ENCODE results near the gene MLLT11. TPM values are rescaled to one million over a fixed set of nuclear protein-coding genes. Genes with fewer than 3 reads are reported as not detected.

Gene MLLT11, protein sequence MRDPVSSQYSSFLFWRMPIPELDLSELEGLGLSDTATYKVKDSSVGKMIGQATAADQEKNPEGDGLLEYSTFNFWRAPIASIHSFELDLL
- 4.1 TPM for total RNA-seq (2013)
- polyA plus RNA-seq (under 1 TPM; 0.38 to 0.93 (median 0.40) TPM), polyA minus RNA-seq (2.5 and 7.3 TPM in 2 replicates), total RNA-seq (1.3 to 14.3 (median 2.3) reads per million in 11 experiments)

GRCh38 chr1:151060007-151060656 lies at the start of gene MLLT11:
TSS of gene MLLT11 (plus strand) at chr1:151060397. CDS start at chr1:151067225, 6,828 bp downstream.
- H3K36me3 Mint-ChIP-seq = peaks cover 27 to 31% of the 10 kb centered on the region in 2 donors
- Histone ChIP-seq H3K79me2 (ENCODE audit: insufficient read depth, low read length) (peaks cover 49% of the 10 kb centered on the region), H3K9me3 (replicated peaks in 1 of 2; ENCODE audit: control insufficient read depth in 1 of 2, insufficient read depth in 1 of 2, low read length in 2 of 2) (no peaks in the 10 kb centered on the region), H3K27ac (ENCODE audit: low read depth in 1 of 2, low read length in 2 of 2) (peak within 1 kb of the TSS; percentile 93 to 94), H4K20me1 (ENCODE audit: insufficient read depth, low read length) (peaks cover 41% of the 10 kb centered on the region), H3K27me3 (ENCODE audit: control insufficient read depth in 2 of 2, insufficient read depth in 2 of 2, low read length in 2 of 2) (no peaks in the 10 kb centered on the region), H3K4me2 (replicated peaks; ENCODE audit: extremely low read depth, low read length, poor library complexity, severe bottlenecking) (peak within 1 kb of the TSS; percentile 89), H3K9ac (ENCODE audit: insufficient read depth, low read length, poor library complexity, severe bottlenecking) (peak within 1 kb of the TSS; percentile 97), H3K36me3 (replicated peaks in 1 of 2; ENCODE audit: control insufficient read depth in 1 of 2, insufficient read depth in 2 of 2, low read length in 2 of 2) (peaks cover 11 to 16% of the 10 kb centered on the region in 2 donors), H2AFZ (ENCODE audit: insufficient read depth, low read depth, low read length, poor library complexity, severe bottlenecking) (peak within 1 kb of the TSS; percentile 83), H3K4me1 (ENCODE audit: control insufficient read depth in 1 of 2, insufficient read depth in 2 of 2, low read length in 2 of 2) (peaks cover 41 to 44% of the 10 kb centered on the region in 2 donors), H3K4me3 (replicated peaks in 1 of 3; ENCODE audit: low read depth in 2 of 3, low read length in 3 of 3) (peak within 1 kb of the TSS; percentile 79 to 99 (median 99))
- peaks cover 46% of the 10 kb centered on the region for H3K4me1 Mint-ChIP-seq
- intact Hi-C loops (cut with micrococcal nuclease) = no loop called here
- H3K9me3 Mint-ChIP-seq = no peaks in the 10 kb centered on the region
- peaks cover 2 to 5% (median 2%) of the 10 kb centered on the region in 3 donors for H3K27me3 Mint-ChIP-seq (ENCODE audit: low read depth in 3 of 3)
- peak within 1 kb of the TSS; percentile 98 to 100 (median 99) for H3K27ac Mint-ChIP-seq
- TF ChIP-seq, protein P1, sequence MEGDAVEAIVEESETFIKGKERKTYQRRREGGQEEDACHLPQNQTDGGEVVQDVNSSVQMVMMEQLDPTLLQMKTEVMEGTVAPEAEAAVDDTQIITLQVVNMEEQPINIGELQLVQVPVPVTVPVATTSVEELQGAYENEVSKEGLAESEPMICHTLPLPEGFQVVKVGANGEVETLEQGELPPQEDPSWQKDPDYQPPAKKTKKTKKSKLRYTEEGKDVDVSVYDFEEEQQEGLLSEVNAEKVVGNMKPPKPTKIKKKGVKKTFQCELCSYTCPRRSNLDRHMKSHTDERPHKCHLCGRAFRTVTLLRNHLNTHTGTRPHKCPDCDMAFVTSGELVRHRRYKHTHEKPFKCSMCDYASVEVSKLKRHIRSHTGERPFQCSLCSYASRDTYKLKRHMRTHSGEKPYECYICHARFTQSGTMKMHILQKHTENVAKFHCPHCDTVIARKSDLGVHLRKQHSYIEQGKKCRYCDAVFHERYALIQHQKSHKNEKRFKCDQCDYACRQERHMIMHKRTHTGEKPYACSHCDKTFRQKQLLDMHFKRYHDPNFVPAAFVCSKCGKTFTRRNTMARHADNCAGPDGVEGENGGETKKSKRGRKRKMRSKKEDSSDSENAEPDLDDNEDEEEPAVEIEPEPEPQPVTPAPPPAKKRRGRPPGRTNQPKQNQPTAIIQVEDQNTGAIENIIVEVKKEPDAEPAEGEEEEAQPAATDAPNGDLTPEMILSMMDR (IDR thresholded peaks at IDR 0.05) = no peak
- whole genome bisulfite sequencing (ENCODE audit: insufficient coverage) = 0% methylated on average over 9 of the region's 15 CpGs
- H3K4me3 Mint-ChIP-seq = peak within 1 kb of the TSS; percentile 99
- no peak for DNase-seq

GRCh38 chr1:151011154-151011850 lies 48.9 kb upstream of the MLLT11 start:
- no peaks in the 10 kb centered on the region for H3K27me3 ChIP-seq (ENCODE audit: control insufficient read depth in 2 of 2, insufficient read depth in 2 of 2, low read length in 2 of 2)
- H2AFZ ChIP-seq (ENCODE audit: insufficient read depth, low read depth, low read length, poor library complexity, severe bottlenecking) = no peak overlapping the region
- 20% methylated on average over 1 of the region's 4 CpGs for WGBS (ENCODE audit: insufficient coverage)
- H3K79me2 ChIP-seq (ENCODE audit: insufficient read depth, low read length) = peaks cover 32% of the 10 kb centered on the region
- no peak overlapping the region for H3K4me2 ChIP-seq (replicated peaks; ENCODE audit: extremely low read depth, low read length, poor library complexity, severe bottlenecking)
- TF ChIP-seq, protein P1 (IDR thresholded peaks at IDR 0.05) = no peak
- H3K4me3 ChIP-seq (replicated peaks in 1 of 3; ENCODE audit: low read depth in 2 of 3, low read length in 3 of 3) = no peak overlapping the region
- no peak overlapping the region for H3K27ac ChIP-seq (ENCODE audit: low read depth in 1 of 2, low read length in 2 of 2)
- no peaks in the 10 kb centered on the region for H3K9me3 ChIP-seq (replicated peaks in 1 of 2; ENCODE audit: control insufficient read depth in 1 of 2, insufficient read depth in 1 of 2, low read length in 2 of 2)
- H3K9me3 Mint-ChIP-seq = no peaks in the 10 kb centered on the region
- H3K9ac ChIP-seq (ENCODE audit: insufficient read depth, low read length, poor library complexity, severe bottlenecking) = no peak overlapping the region
- DNase-seq = no peak
- H3K4me1 Mint-ChIP-seq = peaks cover 35% of the 10 kb centered on the region
- intact Hi-C loops (cut with micrococcal nuclease) = loop anchor here in 1 of 2 donors (5.0 kb wide), 1 partner anchor 36 kb away; the partner anchor contains the start of gene C1orf56
- H3K27me3 Mint-ChIP-seq (ENCODE audit: low read depth in 3 of 3) = peaks cover 0 to 9% (median 0%) of the 10 kb centered on the region in 3 donors
- H3K36me3 Mint-ChIP-seq = peaks cover 4 to 15% of the 10 kb centered on the region in 2 donors
- H4K20me1 ChIP-seq (ENCODE audit: insufficient read depth, low read length) = no peaks in the 10 kb centered on the region
- H3K36me3 ChIP-seq (replicated peaks in 1 of 2; ENCODE audit: control insufficient read depth in 1 of 2, insufficient read depth in 2 of 2, low read length in 2 of 2) = peaks cover 0 to 9% of the 10 kb centered on the region in 2 donors
- no peak overlapping the region for H3K4me3 Mint-ChIP-seq
- peaks cover 24 to 29% of the 10 kb centered on the region in 2 donors for H3K4me1 ChIP-seq (ENCODE audit: control insufficient read depth in 1 of 2, insufficient read depth in 2 of 2, low read length in 2 of 2)
- H3K27ac Mint-ChIP-seq = peak overlapping the region in 1 of 7 donors; percentile 60

Data from CD14-positive monocyte (primary cell).